ENCODE measurements around the gene MKX.

DNA sequence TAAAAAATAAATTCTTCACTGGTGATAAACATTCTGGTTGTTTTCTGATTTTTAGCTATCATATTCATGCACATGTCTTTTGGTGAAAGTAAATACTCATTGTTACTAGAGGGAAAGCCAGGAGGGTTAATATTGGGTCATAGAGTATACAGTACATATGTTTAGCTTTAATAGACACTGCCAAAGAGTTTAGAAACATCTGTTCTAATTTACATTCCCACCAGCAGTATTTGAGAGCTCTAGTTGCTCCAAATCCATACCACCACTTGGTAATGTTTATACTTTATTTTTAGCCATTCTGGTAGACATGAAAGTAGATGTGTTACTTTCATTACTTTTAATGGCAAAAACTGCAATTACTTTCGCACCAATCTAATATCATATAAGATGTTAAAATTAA lies 108.8 kb downstream of the MKX start:
- TF ChIP-seq, protein P1, sequence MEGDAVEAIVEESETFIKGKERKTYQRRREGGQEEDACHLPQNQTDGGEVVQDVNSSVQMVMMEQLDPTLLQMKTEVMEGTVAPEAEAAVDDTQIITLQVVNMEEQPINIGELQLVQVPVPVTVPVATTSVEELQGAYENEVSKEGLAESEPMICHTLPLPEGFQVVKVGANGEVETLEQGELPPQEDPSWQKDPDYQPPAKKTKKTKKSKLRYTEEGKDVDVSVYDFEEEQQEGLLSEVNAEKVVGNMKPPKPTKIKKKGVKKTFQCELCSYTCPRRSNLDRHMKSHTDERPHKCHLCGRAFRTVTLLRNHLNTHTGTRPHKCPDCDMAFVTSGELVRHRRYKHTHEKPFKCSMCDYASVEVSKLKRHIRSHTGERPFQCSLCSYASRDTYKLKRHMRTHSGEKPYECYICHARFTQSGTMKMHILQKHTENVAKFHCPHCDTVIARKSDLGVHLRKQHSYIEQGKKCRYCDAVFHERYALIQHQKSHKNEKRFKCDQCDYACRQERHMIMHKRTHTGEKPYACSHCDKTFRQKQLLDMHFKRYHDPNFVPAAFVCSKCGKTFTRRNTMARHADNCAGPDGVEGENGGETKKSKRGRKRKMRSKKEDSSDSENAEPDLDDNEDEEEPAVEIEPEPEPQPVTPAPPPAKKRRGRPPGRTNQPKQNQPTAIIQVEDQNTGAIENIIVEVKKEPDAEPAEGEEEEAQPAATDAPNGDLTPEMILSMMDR (IDR thresholded peaks at IDR 0.05), result no peak
- TF ChIP-seq POLR2A (IDR thresholded peaks at IDR 0.05) (no peak), POLR2AphosphoS5 (IDR thresholded peaks at IDR 0.05) (no peak)
